DND-41 (cell line): ENCODE results near the gene ZMYND19.

Experiments
- ATAC-seq: fragments of 200-7000 bp; cut with Tn5 transposase; 3 replicates; pipeline ENCODE4 v1.9.1; 2021; ENCODE audit warnings: low read depth; ENCODE audit not compliant: insufficient read depth
- DNase-seq: peaks from one replicate; pipeline ENCODE4 v3.0.0-alpha.2; 2020
- H2AFZ ChIP-seq: 2 replicates; pipeline ENCODE4 v1.6.0; 2012; ENCODE audit warnings: low read depth, low read length
- H3K27ac ChIP-seq: 2 replicates; pipeline ENCODE4 v1.5.1; 2012; ENCODE audit warnings: low read length, inconsistent platforms
- H3K27me3 ChIP-seq: fragments of 200-600 bp; sonication (generic); 2 replicates; pipeline ENCODE4 v1.6.0; 2012; ENCODE audit warnings: low read length, mild to moderate bottlenecking, inconsistent platforms; ENCODE audit not compliant: insufficient read depth, poor library complexity
- H3K36me3 ChIP-seq: 2 replicates; pipeline ENCODE4 v1.5.1; 2012; ENCODE audit warnings: low read length, inconsistent platforms; ENCODE audit not compliant: insufficient read depth
- H3K4me1 ChIP-seq: 2 replicates; pipeline ENCODE4 v1.5.1; 2012; ENCODE audit warnings: mild to moderate bottlenecking, low read length; ENCODE audit not compliant: insufficient read depth
- H3K4me2 ChIP-seq: 2 replicates; pipeline ENCODE4 v1.6.0; 2012; ENCODE audit warnings: mild to moderate bottlenecking, moderate library complexity, low read length, inconsistent platforms; ENCODE audit not compliant: insufficient read depth
- H3K4me3 ChIP-seq, 2 experiments: fragments of 200-600 bp in 1 of 2; shearing (Covaris generic) in 1 of 2; 2 replicates each; pipeline ENCODE4 v1.5.1; 2012 to 2016; ENCODE audit warnings: inconsistent platforms in 2 of 2, low read length in 2 of 2, mild to moderate bottlenecking in 2 of 2, low read depth in 1 of 2, moderate library complexity in 1 of 2
- H3K79me2 ChIP-seq: 2 replicates; pipeline ENCODE4 v1.6.0; 2012; ENCODE audit warnings: low read length, inconsistent platforms; ENCODE audit not compliant: insufficient read depth
- H3K9ac ChIP-seq: 2 replicates; pipeline ENCODE4 v1.6.0; 2012; ENCODE audit warnings: low read depth, mild to moderate bottlenecking, inconsistent platforms, low read length, moderate library complexity
- H3K9me3 ChIP-seq: 2 replicates; pipeline ENCODE4 v1.5.1; 2012; ENCODE audit warnings: low read length, moderate library complexity, mild to moderate bottlenecking, inconsistent platforms; ENCODE audit not compliant: insufficient read depth, severe bottlenecking
- H4K20me1 ChIP-seq: 2 replicates; pipeline ENCODE4 v1.6.0; 2012; ENCODE audit warnings: low read length; ENCODE audit not compliant: insufficient read depth
- CTCF ChIP-seq: IDR thresholded peaks from 2 replicates; pipeline ENCODE4 v1.5.1; 2012; ENCODE audit warnings: borderline replicate concordance, low read length, moderate library complexity, mild to moderate bottlenecking; ENCODE audit not compliant: poor library complexity, severe bottlenecking; ENCODE audit errors: extremely low read depth
- EZH2 ChIP-seq: IDR thresholded peaks from 3 replicates; pipeline ENCODE4 v1.6.1; 2012; ENCODE audit warnings: borderline replicate concordance, low read depth, mild to moderate bottlenecking, moderate library complexity, low read length, inconsistent platforms; ENCODE audit not compliant: severe bottlenecking

The ZMYND19 gene

GRCh38 chr9:137634016-137634415 is 43.7 kb upstream of the ZMYND19 start:
- ATAC-seq: no peak

GRCh38 chr9:137632230-137633161 is 42.2 kb upstream of the ZMYND19 start:
- Histone ChIP-seq H3K4me3 (no peak overlapping the region), H3K4me2 (no peak overlapping the region), H3K9ac (no peak overlapping the region), H2AFZ (no peak overlapping the region), H3K27me3 (no peaks in the 10 kb centered on the region), H4K20me1 (peaks cover 51% of the 10 kb centered on the region), H3K79me2 (peaks cover 91% of the 10 kb centered on the region), H3K4me1 (peaks cover 12% of the 10 kb centered on the region), H3K27ac (no peak overlapping the region), H3K36me3 (no peaks in the 10 kb centered on the region), H3K9me3 (no peaks in the 10 kb centered on the region)
- no peak for ATAC-seq
- no peak for TF ChIP-seq CTCF
- TF ChIP-seq EZH2: no peak
- no peak for DNase-seq

More at GRCh38 chr9:137634016-137634415, 43.7 kb upstream of the ZMYND19 start:
- H3K9me3 ChIP-seq: no peaks in the 10 kb centered on the region
- DNase-seq: no peak
- 0 out of 2 replicates have a peak, but pooled peaks cover 3% of the 10 kb centered on the region for H3K4me1 ChIP-seq
- TF ChIP-seq CTCF (no peak), EZH2 (no peak)
- H4K20me1 ChIP-seq: peaks cover 45% of the 10 kb centered on the region
- no peak overlapping the region for H3K9ac ChIP-seq
- no peak overlapping the region for H3K4me2 ChIP-seq
- H2AFZ ChIP-seq: no peak overlapping the region
- H3K36me3 ChIP-seq: no peaks in the 10 kb centered on the region
- H3K27ac ChIP-seq: no peak overlapping the region
- no peak overlapping the region for H3K4me3 ChIP-seq
- no peaks in the 10 kb centered on the region for H3K27me3 ChIP-seq
- H3K79me2 ChIP-seq: peaks cover 91% of the 10 kb centered on the region

- peaks cover 12% of the 10 kb centered on the region for H3K4me1 ChIP-seq
- no peak for ATAC-seq
- no peak overlapping the region for H3K4me2 ChIP-seq
These were observed 41.3 kb upstream of the ZMYND19 start for GRCh38 chr9:137631345-137632229.

More at GRCh38 chr9:137631345-137632229, 41.3 kb upstream of the ZMYND19 start:
- no peaks in the 10 kb centered on the region for H3K36me3 ChIP-seq
- H3K9me3 ChIP-seq: no peaks in the 10 kb centered on the region
- H3K27ac ChIP-seq: no peak overlapping the region
- no peak overlapping the region for H3K9ac ChIP-seq
- DNase-seq: no peak
- no peak overlapping the region for H2AFZ ChIP-seq
- H4K20me1 ChIP-seq: peaks cover 55% of the 10 kb centered on the region
- peaks cover 93% of the 10 kb centered on the region for H3K79me2 ChIP-seq
- no peaks in the 10 kb centered on the region for H3K27me3 ChIP-seq
- TF ChIP-seq CTCF (no peak), EZH2 (no peak)
- no peak overlapping the region for H3K4me3 ChIP-seq
